Pons (tissue), 1 donor: ENCODE results near the gene TENT5A.
"Not testable (repeated sequence)": the region's sequence is repeated elsewhere in the genome, so short reads cannot be mapped to it uniquely, and the experiment has no call there.

Experiments
- DNase-seq: peaks from one replicate; pipeline ENCODE4 v3.0.0-alpha.2; 2016; ENCODE audit warnings: low spot score

TENT5A gene

GRCh38 chr6:81752084-81752920 lies at the start of gene TENT5A:
Gene TENT5A, minus strand, starts transcription at chr6:81752681. Its CDS starts 540 bp downstream, at chr6:81752141.
- DNase-seq: peak; percentile 78

- no peak for DNase-seq
Measured at GRCh38 chr6:81801489-81801888, 49.0 kb upstream of the TENT5A start.

- DNase-seq: no peak
Measured at GRCh38 chr6:81800666-81801065, 48.2 kb upstream of the TENT5A start.

- no peak for DNase-seq
Measured at GRCh38 chr6:81799323-81799722, 46.8 kb upstream of the TENT5A start.

- no peak for DNase-seq
Measured at GRCh38 chr6:81797591-81797990, 45.1 kb upstream of the TENT5A start.

- DNase-seq: no peak
Measured at GRCh38 chr6:81795890-81796289, 43.4 kb upstream of the TENT5A start.

- no peak for DNase-seq
Measured at GRCh38 chr6:81793821-81794475, 41.5 kb upstream of the TENT5A start.

- no peak for DNase-seq
Measured at GRCh38 chr6:81792826-81793225, 40.3 kb upstream of the TENT5A start.

GRCh38 chr6:81791756-81792155 lies 39.3 kb upstream of the TENT5A start:
- no peak for DNase-seq

GRCh38 chr6:81790034-81790433 lies 37.6 kb upstream of the TENT5A start:
- DNase-seq: no peak

- DNase-seq: no peak
Measured at GRCh38 chr6:81789291-81789690, 36.8 kb upstream of the TENT5A start.

GRCh38 chr6:81788748-81789147 lies 36.3 kb upstream of the TENT5A start:
- DNase-seq: no peak

GRCh38 chr6:81787313-81788068 lies 35.0 kb upstream of the TENT5A start:
- no peak for DNase-seq

- DNase-seq: no peak
Measured at GRCh38 chr6:81786150-81786549, 33.7 kb upstream of the TENT5A start.

GRCh38 chr6:81785377-81785776 lies 32.9 kb upstream of the TENT5A start:
- no peak for DNase-seq

- no peak for DNase-seq
Measured at GRCh38 chr6:81783893-81784292, 31.4 kb upstream of the TENT5A start.

- no peak for DNase-seq
Measured at GRCh38 chr6:81781624-81782023, 29.1 kb upstream of the TENT5A start.

- DNase-seq: no peak
Measured at GRCh38 chr6:81777586-81778268, 25.2 kb upstream of the TENT5A start.

- DNase-seq: not testable (repeated sequence)
Measured at GRCh38 chr6:81776219-81776618, 23.7 kb upstream of the TENT5A start.

- DNase-seq: no peak
Measured at GRCh38 chr6:81774542-81774941, 22.1 kb upstream of the TENT5A start.

GRCh38 chr6:81773887-81774286 lies 21.4 kb upstream of the TENT5A start:
- DNase-seq: no peak

- no peak for DNase-seq
Measured at GRCh38 chr6:81772741-81773140, 20.3 kb upstream of the TENT5A start.
